ENCODE results near the gene EMCN.
"Not testable (repeated sequence)": the region's sequence is repeated elsewhere in the genome, so short reads cannot be mapped to it uniquely, and the experiment has no call there.

Gene EMCN

DNA sequence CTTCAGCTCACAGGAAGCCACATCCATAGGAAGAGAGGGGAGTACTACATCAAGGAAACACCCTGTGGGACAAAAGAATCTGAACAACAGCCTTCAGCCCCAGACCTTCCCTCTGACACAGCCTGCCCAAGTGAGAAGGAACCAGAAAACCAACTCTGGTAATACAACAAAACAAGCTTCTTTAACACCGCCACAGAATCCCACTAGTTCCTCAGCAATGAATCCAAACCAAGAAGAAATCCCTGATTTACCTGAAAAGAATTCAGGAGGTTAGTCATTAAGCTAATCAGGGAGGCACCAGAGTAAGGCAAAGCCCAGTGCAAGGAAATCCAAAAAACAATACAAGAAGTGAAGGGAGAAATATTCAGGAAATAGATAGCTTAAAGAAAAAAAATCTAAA, 137.4 kb downstream of the EMCN start:
- no CpG with 5 or more reads among the region's 1 CpG for WGBS (ENCODE audit: extremely low coverage, insufficient coverage, insufficient read length)
- not testable (repeated sequence) for H3K9me3 ChIP-seq (ENCODE audit: insufficient read depth, low read depth, low read length); H4K12ac ChIP-seq (ENCODE audit: low read depth, low read length); H2BK5ac ChIP-seq (ENCODE audit: low read depth, low read length, poor library complexity); H2AK5ac ChIP-seq (ENCODE audit: low read length); H3K4me2 ChIP-seq (ENCODE audit: low read length); H2BK120ac ChIP-seq (ENCODE audit: insufficient read depth, low read length, poor library complexity); H3K18ac ChIP-seq (ENCODE audit: low read length); H3K4ac ChIP-seq (ENCODE audit: low read depth, low read length); H3K9ac ChIP-seq (ENCODE audit: low read length); H4K91ac ChIP-seq (ENCODE audit: low read depth, low read length); H3K27ac ChIP-seq (ENCODE audit: low read depth, low read length); H3K4me1 ChIP-seq (ENCODE audit: control insufficient read depth in 1 of 2, insufficient read depth in 2 of 2, low read length in 2 of 2); H2BK12ac ChIP-seq (ENCODE audit: low read length); H3K79me2 ChIP-seq (ENCODE audit: control insufficient read depth, insufficient read depth, low read length, poor library complexity); H3K4me3 ChIP-seq (ENCODE audit: low read depth, low read length); H4K8ac ChIP-seq (ENCODE audit: low read depth, low read length); H3K14ac ChIP-seq (ENCODE audit: low read length); H3K36me3 ChIP-seq (ENCODE audit: control insufficient read depth in 1 of 2, insufficient read depth in 2 of 2, low read length in 2 of 2); H2AFZ ChIP-seq (ENCODE audit: insufficient read depth, low read length, poor library complexity); H3K27me3 ChIP-seq (ENCODE audit: insufficient read depth, low read length); DNase-seq; H3K79me1 ChIP-seq (ENCODE audit: low read length); H3K23ac ChIP-seq (ENCODE audit: low read length)

DNA sequence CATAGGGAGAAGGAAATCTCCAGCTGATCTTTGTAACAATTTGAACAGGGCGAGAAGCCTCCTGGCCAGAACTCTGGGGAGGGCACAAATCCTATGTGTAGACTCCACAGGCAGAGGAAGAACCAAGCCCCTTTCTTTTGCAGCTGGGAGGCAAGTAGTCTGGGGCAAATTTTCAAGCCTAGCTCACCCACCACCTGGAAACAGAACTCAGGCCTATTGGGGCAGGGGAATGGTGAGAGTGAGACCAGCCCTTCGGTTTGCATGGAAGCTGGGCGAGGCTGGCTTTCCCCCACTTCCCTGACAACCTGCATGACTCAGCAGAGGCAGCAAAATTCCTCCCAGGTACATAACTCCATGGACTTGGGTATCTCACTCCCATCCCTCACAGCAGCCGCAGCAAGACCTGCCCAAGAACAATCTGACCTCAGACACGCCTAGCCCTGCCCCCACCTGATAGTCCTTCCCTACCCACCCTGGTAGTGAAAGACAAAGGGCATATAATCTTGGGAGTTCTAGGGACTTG, 138.2 kb downstream of the EMCN start:
- Histone ChIP-seq H3K9ac (ENCODE audit: low read length) (no peak overlapping the region), H2BK120ac (ENCODE audit: insufficient read depth, low read length, poor library complexity) (no peak overlapping the region), H3K79me2 (ENCODE audit: control insufficient read depth, insufficient read depth, low read length, poor library complexity) (no peaks in the 10 kb centered on the region), H2BK12ac (ENCODE audit: low read length) (no peak overlapping the region), H3K36me3 (ENCODE audit: control insufficient read depth in 1 of 2, insufficient read depth in 2 of 2, low read length in 2 of 2) (no peaks in the 10 kb centered on the region), H3K27me3 (ENCODE audit: insufficient read depth, low read length) (no peaks in the 10 kb centered on the region), H4K8ac (ENCODE audit: low read depth, low read length) (no peak overlapping the region), H3K4me3 (ENCODE audit: low read depth, low read length) (no peak overlapping the region), H3K4ac (ENCODE audit: low read depth, low read length) (no peak overlapping the region), H4K91ac (ENCODE audit: low read depth, low read length) (no peak overlapping the region), H3K79me1 (ENCODE audit: low read length) (no peaks in the 10 kb centered on the region), H3K4me2 (ENCODE audit: low read length) (no peak overlapping the region), H3K4me1 (ENCODE audit: control insufficient read depth in 1 of 2, insufficient read depth in 2 of 2, low read length in 2 of 2) (no peaks in the 10 kb centered on the region), H2BK5ac (ENCODE audit: low read depth, low read length, poor library complexity) (no peak overlapping the region), H2AFZ (ENCODE audit: insufficient read depth, low read length, poor library complexity) (no peak overlapping the region), H3K27ac (ENCODE audit: low read depth, low read length) (no peak overlapping the region), H3K14ac (ENCODE audit: low read length) (no peak overlapping the region), H2AK5ac (ENCODE audit: low read length) (no peak overlapping the region), H4K12ac (ENCODE audit: low read depth, low read length) (no peak overlapping the region), H3K23ac (ENCODE audit: low read length) (no peak overlapping the region), H3K18ac (ENCODE audit: low read length) (no peak overlapping the region), H3K9me3 (ENCODE audit: insufficient read depth, low read depth, low read length) (no peaks in the 10 kb centered on the region)
- WGBS (ENCODE audit: extremely low coverage, insufficient coverage, insufficient read length), result no CpG with 5 or more reads among the region's 5 CpGs
- DNase-seq, result no peak

DNA sequence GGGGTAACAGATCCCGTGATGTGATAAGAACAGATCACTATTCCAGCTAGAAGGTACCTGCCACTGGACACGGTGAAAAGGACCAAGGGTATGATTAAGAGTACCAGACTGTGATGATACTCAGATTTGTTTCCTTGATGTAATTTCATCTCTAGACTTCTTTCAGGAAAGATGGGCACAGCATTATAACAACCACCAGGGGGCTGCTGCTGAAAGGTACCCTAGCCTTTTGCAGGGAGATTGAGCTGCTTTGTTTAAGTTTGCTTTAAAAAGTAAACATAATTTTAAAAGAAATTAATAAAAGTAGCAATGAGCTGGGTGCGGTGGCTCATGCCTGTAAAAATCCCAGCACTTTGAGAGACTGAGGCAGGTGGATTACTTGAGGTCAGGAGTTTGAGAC, 145.4 kb downstream of the EMCN start:
- no peaks in the 10 kb centered on the region for H3K4me1 ChIP-seq (ENCODE audit: control insufficient read depth in 1 of 2, insufficient read depth in 2 of 2, low read length in 2 of 2)
- no CpG with 5 or more reads among the region's 3 CpGs for WGBS (ENCODE audit: extremely low coverage, insufficient coverage, insufficient read length)
- H4K8ac ChIP-seq (ENCODE audit: low read depth, low read length), result no peak overlapping the region
- H3K79me2 ChIP-seq (ENCODE audit: control insufficient read depth, insufficient read depth, low read length, poor library complexity), result no peaks in the 10 kb centered on the region
- H3K9me3 ChIP-seq (ENCODE audit: insufficient read depth, low read depth, low read length), result no peaks in the 10 kb centered on the region
- no peak overlapping the region for H2BK5ac ChIP-seq (ENCODE audit: low read depth, low read length, poor library complexity)
- H3K4me2 ChIP-seq (ENCODE audit: low read length), result no peak overlapping the region
- DNase-seq, result peak in 1 of 2 donors; percentile 33
- no peak overlapping the region for H3K9ac ChIP-seq (ENCODE audit: low read length)
- no peak overlapping the region for H3K4me3 ChIP-seq (ENCODE audit: low read depth, low read length)
- H3K79me1 ChIP-seq (ENCODE audit: low read length), result no peaks in the 10 kb centered on the region
- H3K27ac ChIP-seq (ENCODE audit: low read depth, low read length), result no peak overlapping the region
- no peak overlapping the region for H2AFZ ChIP-seq (ENCODE audit: insufficient read depth, low read length, poor library complexity)
- no peak overlapping the region for H2AK5ac ChIP-seq (ENCODE audit: low read length)
- no peak overlapping the region for H4K12ac ChIP-seq (ENCODE audit: low read depth, low read length)
- H3K4ac ChIP-seq (ENCODE audit: low read depth, low read length), result no peak overlapping the region
- H2BK12ac ChIP-seq (ENCODE audit: low read length), result no peak overlapping the region
- H3K36me3 ChIP-seq (ENCODE audit: control insufficient read depth in 1 of 2, insufficient read depth in 2 of 2, low read length in 2 of 2), result no peaks in the 10 kb centered on the region
- H3K18ac ChIP-seq (ENCODE audit: low read length), result no peak overlapping the region
- H3K27me3 ChIP-seq (ENCODE audit: insufficient read depth, low read length), result no peaks in the 10 kb centered on the region
- no peak overlapping the region for H3K14ac ChIP-seq (ENCODE audit: low read length)
- H3K23ac ChIP-seq (ENCODE audit: low read length), result no peak overlapping the region
- H2BK120ac ChIP-seq (ENCODE audit: insufficient read depth, low read length, poor library complexity), result no peak overlapping the region
- H4K91ac ChIP-seq (ENCODE audit: low read depth, low read length), result no peak overlapping the region

DNA sequence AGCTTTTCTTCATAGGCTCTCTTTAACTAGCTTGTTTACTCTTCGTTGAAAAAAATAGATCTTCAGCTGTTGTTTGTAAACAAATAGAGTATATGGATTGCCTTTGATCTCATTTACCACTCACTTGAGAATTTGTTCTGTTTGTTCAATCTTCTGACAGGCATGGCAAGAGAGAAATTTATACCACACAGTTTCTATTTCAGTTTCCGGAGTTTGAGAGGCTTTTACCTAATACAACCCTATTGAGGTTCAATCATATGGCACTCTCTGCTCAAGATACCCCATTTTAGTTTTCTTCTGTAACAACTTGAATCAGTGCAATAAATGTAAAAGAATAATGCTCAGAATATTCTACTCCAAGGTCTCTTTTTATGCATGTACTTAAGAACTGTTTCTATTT, 148.0 kb downstream of the EMCN start:
- Histone ChIP-seq H4K91ac (ENCODE audit: low read depth, low read length) (no peak overlapping the region), H4K12ac (ENCODE audit: low read depth, low read length) (no peak overlapping the region), H3K4me2 (ENCODE audit: low read length) (no peak overlapping the region), H2AK5ac (ENCODE audit: low read length) (no peak overlapping the region), H3K18ac (ENCODE audit: low read length) (no peak overlapping the region), H3K9me3 (ENCODE audit: insufficient read depth, low read depth, low read length) (no peaks in the 10 kb centered on the region), H3K4me3 (ENCODE audit: low read depth, low read length) (no peak overlapping the region), H3K4me1 (ENCODE audit: control insufficient read depth in 1 of 2, insufficient read depth in 2 of 2, low read length in 2 of 2) (no peaks in the 10 kb centered on the region), H3K23ac (ENCODE audit: low read length) (no peak overlapping the region), H3K4ac (ENCODE audit: low read depth, low read length) (no peak overlapping the region), H3K27ac (ENCODE audit: low read depth, low read length) (no peak overlapping the region), H4K8ac (ENCODE audit: low read depth, low read length) (no peak overlapping the region), H3K36me3 (ENCODE audit: control insufficient read depth in 1 of 2, insufficient read depth in 2 of 2, low read length in 2 of 2) (no peaks in the 10 kb centered on the region), H2BK12ac (ENCODE audit: low read length) (no peak overlapping the region), H2AFZ (ENCODE audit: insufficient read depth, low read length, poor library complexity) (no peak overlapping the region), H3K79me1 (ENCODE audit: low read length) (no peaks in the 10 kb centered on the region), H2BK5ac (ENCODE audit: low read depth, low read length, poor library complexity) (no peak overlapping the region), H3K27me3 (ENCODE audit: insufficient read depth, low read length) (no peaks in the 10 kb centered on the region), H3K9ac (ENCODE audit: low read length) (no peak overlapping the region), H3K14ac (ENCODE audit: low read length) (no peak overlapping the region), H2BK120ac (ENCODE audit: insufficient read depth, low read length, poor library complexity) (no peak overlapping the region), H3K79me2 (ENCODE audit: control insufficient read depth, insufficient read depth, low read length, poor library complexity) (no peaks in the 10 kb centered on the region)
- DNase-seq, result no peak
- no CpG with 5 or more reads among the region's 2 CpGs for WGBS (ENCODE audit: extremely low coverage, insufficient coverage, insufficient read length)

Data from trophoblast cell (in vitro differentiated cells and primary cell).